ENCODE data around the gene BIRC7.
A peak's percentile ranks its signal among the peaks of the same experiment; 100 is the strongest.

The BIRC7 gene

GRCh38 chr20:63273635-63274380, 38.1 kb downstream of the BIRC7 start:
- Histone ChIP-seq H3K9ac (ENCODE audit: low read length) (peak overlapping the region; percentile 68), H3K4me1 (ENCODE audit: insufficient read depth, low read length) (peaks cover 21% of the 10 kb centered on the region), H3K27ac (ENCODE audit: low read depth, low read length) (no peak overlapping the region), H3K4me3 (ENCODE audit: low read depth in 1 of 2, low read length in 2 of 2) (peak overlapping the region; percentile 75 to 92), H3K9me3 (ENCODE audit: low read length) (no peaks in the 10 kb centered on the region), H3K27me3 (ENCODE audit: control insufficient read depth in 1 of 2, insufficient read depth in 2 of 2, low read length in 2 of 2) (peaks cover 0 to under 1% of the 10 kb centered on the region in 2 donors), H3K36me3 (ENCODE audit: insufficient read depth, low read length) (peaks cover 18% of the 10 kb centered on the region)

GRCh38 chr20:63274381-63275228, 38.9 kb downstream of the BIRC7 start:
- H3K36me3 ChIP-seq (ENCODE audit: insufficient read depth, low read length): peaks cover 21% of the 10 kb centered on the region
- H3K9me3 ChIP-seq (ENCODE audit: low read length): no peaks in the 10 kb centered on the region
- H3K27me3 ChIP-seq (ENCODE audit: control insufficient read depth in 1 of 2, insufficient read depth in 2 of 2, low read length in 2 of 2): no peaks in the 10 kb centered on the region
- peaks cover 21% of the 10 kb centered on the region for H3K4me1 ChIP-seq (ENCODE audit: insufficient read depth, low read length)
- H3K27ac ChIP-seq (ENCODE audit: low read depth, low read length): no peak overlapping the region
- H3K9ac ChIP-seq (ENCODE audit: low read length): no peak overlapping the region
- no peak overlapping the region for H3K4me3 ChIP-seq (ENCODE audit: low read depth in 1 of 2, low read length in 2 of 2)

DNA sequence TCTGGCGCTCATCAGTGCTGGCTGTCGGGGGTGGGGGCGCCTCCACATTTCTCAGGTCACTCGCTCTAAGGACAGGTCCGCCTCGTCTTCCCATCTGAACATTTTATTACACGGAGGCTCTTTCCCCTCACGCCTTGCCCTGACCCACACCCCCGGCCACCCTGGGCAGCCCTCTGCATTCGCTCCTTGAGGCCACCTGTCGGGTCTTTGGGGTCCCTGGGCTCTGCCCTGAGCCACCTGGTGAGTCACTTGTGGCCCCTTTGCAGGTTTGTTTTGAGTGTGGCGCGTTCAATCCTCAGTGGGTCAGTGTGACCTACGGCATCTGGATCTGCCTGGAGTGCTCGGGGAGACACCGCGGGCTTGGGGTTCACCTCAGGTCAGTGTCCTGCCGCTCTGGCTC, 40.1 kb downstream of the BIRC7 start:
- H3K4me1 ChIP-seq (ENCODE audit: insufficient read depth, low read length): peaks cover 21% of the 10 kb centered on the region
- no peaks in the 10 kb centered on the region for H3K27me3 ChIP-seq (ENCODE audit: control insufficient read depth in 1 of 2, insufficient read depth in 2 of 2, low read length in 2 of 2)
- H3K9ac ChIP-seq (ENCODE audit: low read length): no peak overlapping the region
- H3K36me3 ChIP-seq (ENCODE audit: insufficient read depth, low read length): peaks cover 26% of the 10 kb centered on the region
- H3K4me3 ChIP-seq (ENCODE audit: low read depth in 1 of 2, low read length in 2 of 2): no peak overlapping the region
- no peak overlapping the region for H3K27ac ChIP-seq (ENCODE audit: low read depth, low read length)
- H3K9me3 ChIP-seq (ENCODE audit: low read length): no peaks in the 10 kb centered on the region

- H3K9me3 ChIP-seq (ENCODE audit: low read length): no peaks in the 10 kb centered on the region
- no peak overlapping the region for H3K9ac ChIP-seq (ENCODE audit: low read length)
- H3K27me3 ChIP-seq (ENCODE audit: control insufficient read depth in 1 of 2, insufficient read depth in 2 of 2, low read length in 2 of 2): no peaks in the 10 kb centered on the region
- H3K4me1 ChIP-seq (ENCODE audit: insufficient read depth, low read length): peaks cover 14% of the 10 kb centered on the region
- H3K27ac ChIP-seq (ENCODE audit: low read depth, low read length): no peak overlapping the region
- no peak overlapping the region for H3K4me3 ChIP-seq (ENCODE audit: low read depth in 1 of 2, low read length in 2 of 2)
- H3K36me3 ChIP-seq (ENCODE audit: insufficient read depth, low read length): peaks cover 26% of the 10 kb centered on the region
Measured at GRCh38 chr20:63276956-63277355, 41.3 kb downstream of the BIRC7 start.

- H3K27ac ChIP-seq (ENCODE audit: low read depth, low read length): no peak overlapping the region
- H3K36me3 ChIP-seq (ENCODE audit: insufficient read depth, low read length): peaks cover 30% of the 10 kb centered on the region
- H3K9me3 ChIP-seq (ENCODE audit: low read length): no peaks in the 10 kb centered on the region
- H3K4me1 ChIP-seq (ENCODE audit: insufficient read depth, low read length): peaks cover 14% of the 10 kb centered on the region
- no peak overlapping the region for H3K4me3 ChIP-seq (ENCODE audit: low read depth in 1 of 2, low read length in 2 of 2)
- no peaks in the 10 kb centered on the region for H3K27me3 ChIP-seq (ENCODE audit: control insufficient read depth in 1 of 2, insufficient read depth in 2 of 2, low read length in 2 of 2)
- no peak overlapping the region for H3K9ac ChIP-seq (ENCODE audit: low read length)
Measured at GRCh38 chr20:63277466-63278272, 42.0 kb downstream of the BIRC7 start.

DNA sequence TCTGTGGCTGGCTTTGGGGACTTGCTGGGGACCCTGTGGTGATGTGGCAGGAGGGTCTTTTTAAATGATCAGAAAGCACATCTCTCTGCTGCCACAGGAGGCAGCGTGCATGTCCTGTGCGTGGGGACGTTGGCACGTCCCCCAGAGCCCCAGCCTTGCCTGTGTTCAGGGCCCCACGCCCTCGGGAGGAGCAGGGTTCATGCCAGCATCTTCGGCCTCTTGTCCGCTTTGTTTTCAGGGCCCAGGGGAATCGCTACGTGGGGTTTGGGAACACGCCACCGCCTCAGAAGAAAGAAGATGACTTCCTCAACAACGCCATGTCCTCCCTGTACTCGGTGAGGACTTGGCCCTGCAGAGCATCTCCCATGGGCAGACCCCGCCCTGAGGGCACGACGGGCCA, 43.0 kb downstream of the BIRC7 start:
- Histone ChIP-seq H3K9me3 (ENCODE audit: low read length) (no peaks in the 10 kb centered on the region), H3K4me1 (ENCODE audit: insufficient read depth, low read length) (peaks cover 10% of the 10 kb centered on the region), H3K4me3 (ENCODE audit: low read depth in 1 of 2, low read length in 2 of 2) (no peak overlapping the region), H3K36me3 (ENCODE audit: insufficient read depth, low read length) (peaks cover 36% of the 10 kb centered on the region), H3K27me3 (ENCODE audit: control insufficient read depth in 1 of 2, insufficient read depth in 2 of 2, low read length in 2 of 2) (no peaks in the 10 kb centered on the region), H3K9ac (ENCODE audit: low read length) (no peak overlapping the region), H3K27ac (ENCODE audit: low read depth, low read length) (no peak overlapping the region)

- H3K4me3 ChIP-seq (ENCODE audit: low read depth in 1 of 2, low read length in 2 of 2): no peak overlapping the region
- H3K36me3 ChIP-seq (ENCODE audit: insufficient read depth, low read length): peaks cover 39% of the 10 kb centered on the region
- H3K9ac ChIP-seq (ENCODE audit: low read length): no peak overlapping the region
- H3K27me3 ChIP-seq (ENCODE audit: control insufficient read depth in 1 of 2, insufficient read depth in 2 of 2, low read length in 2 of 2): no peaks in the 10 kb centered on the region
- H3K4me1 ChIP-seq (ENCODE audit: insufficient read depth, low read length): no peaks in the 10 kb centered on the region
- no peak overlapping the region for H3K27ac ChIP-seq (ENCODE audit: low read depth, low read length)
- H3K9me3 ChIP-seq (ENCODE audit: low read length): no peaks in the 10 kb centered on the region
Measured at GRCh38 chr20:63279931-63280330, 44.2 kb downstream of the BIRC7 start.

DNA sequence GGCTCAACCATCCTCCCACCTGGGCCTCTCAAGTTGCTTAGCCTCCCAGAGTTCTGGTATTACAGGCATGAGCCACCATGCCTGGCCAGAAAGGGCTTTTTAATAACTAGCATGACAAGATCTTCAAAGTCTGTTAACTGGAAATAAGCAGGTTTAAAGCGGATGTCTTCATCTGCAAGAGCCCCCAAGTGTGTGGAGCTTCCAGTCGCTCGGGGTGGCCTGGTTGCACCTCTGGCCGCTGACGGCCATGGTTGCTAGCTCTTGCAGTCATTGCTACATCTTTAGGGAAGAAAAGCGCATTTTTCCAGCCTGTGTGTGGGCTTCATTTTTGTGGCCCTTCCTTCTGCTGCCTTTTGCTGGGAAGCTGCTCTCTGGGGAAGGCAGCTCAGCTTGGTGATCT, 44.7 kb downstream of the BIRC7 start:
- Histone ChIP-seq H3K4me1 (ENCODE audit: insufficient read depth, low read length) (no peaks in the 10 kb centered on the region), H3K4me3 (ENCODE audit: low read depth in 1 of 2, low read length in 2 of 2) (no peak overlapping the region), H3K27me3 (ENCODE audit: control insufficient read depth in 1 of 2, insufficient read depth in 2 of 2, low read length in 2 of 2) (no peaks in the 10 kb centered on the region), H3K9ac (ENCODE audit: low read length) (no peak overlapping the region), H3K9me3 (ENCODE audit: low read length) (no peaks in the 10 kb centered on the region), H3K36me3 (ENCODE audit: insufficient read depth, low read length) (peaks cover 43% of the 10 kb centered on the region), H3K27ac (ENCODE audit: low read depth, low read length) (no peak overlapping the region)

GRCh38 chr20:63280929-63281545, 45.3 kb downstream of the BIRC7 start:
- Histone ChIP-seq H3K9me3 (ENCODE audit: low read length) (no peaks in the 10 kb centered on the region), H3K9ac (ENCODE audit: low read length) (no peak overlapping the region), H3K4me1 (ENCODE audit: insufficient read depth, low read length) (no peaks in the 10 kb centered on the region), H3K36me3 (ENCODE audit: insufficient read depth, low read length) (peaks cover 45% of the 10 kb centered on the region), H3K27ac (ENCODE audit: low read depth, low read length) (no peak overlapping the region), H3K4me3 (ENCODE audit: low read depth in 1 of 2, low read length in 2 of 2) (no peak overlapping the region), H3K27me3 (ENCODE audit: control insufficient read depth in 1 of 2, insufficient read depth in 2 of 2, low read length in 2 of 2) (no peaks in the 10 kb centered on the region)

DNA sequence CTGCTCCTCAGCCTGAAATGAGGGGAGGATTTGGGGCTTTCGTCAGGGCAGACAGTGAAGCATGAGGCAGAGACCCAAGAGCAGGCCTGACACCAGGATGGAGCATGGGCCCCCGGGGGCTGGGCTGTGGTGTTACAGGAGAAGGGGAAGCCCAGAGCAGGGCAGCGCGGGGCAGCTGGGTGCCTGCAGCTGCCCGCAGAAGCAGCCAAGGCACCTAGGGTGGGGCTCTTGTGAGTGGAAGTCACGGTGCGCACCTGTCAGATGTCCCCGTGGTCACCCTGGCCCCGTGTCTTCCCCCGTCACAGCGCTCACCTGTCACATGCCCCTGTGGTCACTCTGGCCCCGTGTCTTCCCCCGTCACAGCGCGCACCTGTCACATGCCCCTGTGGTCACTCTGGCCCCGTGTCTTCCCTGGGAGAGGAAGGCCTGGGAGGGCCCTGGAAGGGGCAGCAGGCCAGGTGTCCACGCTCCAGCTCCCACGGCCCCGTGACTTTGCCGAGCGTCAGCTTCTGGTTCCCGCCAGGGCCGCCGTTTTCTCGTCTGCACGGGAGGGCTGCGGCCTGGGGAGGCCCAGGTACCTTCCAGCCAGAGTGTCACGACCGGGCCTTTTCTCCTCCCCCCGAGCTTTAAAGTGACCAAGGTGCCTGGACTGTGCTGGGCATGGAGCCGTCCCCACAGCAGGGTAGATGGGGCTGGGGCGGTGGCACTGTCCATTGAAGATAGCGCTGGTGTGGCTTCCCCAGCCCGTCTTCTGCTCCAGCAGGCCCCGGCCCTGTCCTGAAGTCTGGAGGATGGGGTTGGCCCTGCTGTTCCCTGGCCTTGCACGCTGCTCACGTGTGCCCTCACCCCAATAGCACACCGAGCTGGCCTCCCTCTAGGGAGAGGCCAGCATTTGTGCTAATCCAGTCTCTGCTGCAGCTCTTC, 46.3 kb downstream of the BIRC7 start:
- peaks cover 36% of the 10 kb centered on the region for H3K36me3 ChIP-seq (ENCODE audit: insufficient read depth, low read length)
- no peak overlapping the region for H3K27ac ChIP-seq (ENCODE audit: low read depth, low read length)
- H3K9ac ChIP-seq (ENCODE audit: low read length): no peak overlapping the region
- no peaks in the 10 kb centered on the region for H3K27me3 ChIP-seq (ENCODE audit: control insufficient read depth in 1 of 2, insufficient read depth in 2 of 2, low read length in 2 of 2)
- no peak overlapping the region for H3K4me3 ChIP-seq (ENCODE audit: low read depth in 1 of 2, low read length in 2 of 2)
- H3K4me1 ChIP-seq (ENCODE audit: insufficient read depth, low read length): no peaks in the 10 kb centered on the region
- H3K9me3 ChIP-seq (ENCODE audit: low read length): no peaks in the 10 kb centered on the region
